HEK293 (cell line): ENCODE measurements around the gene FERMT2.

Experiments
- ATF2 ChIP-seq: fragments of 450-650 bp; formaldehyde crosslinking; IDR thresholded peaks from 2 replicates; pipeline ENCODE4 v1.5.1; 2016; ENCODE audit warnings: missing biosample characterization, missing genetic modification characterization, low read depth
- CTCF ChIP-seq: fragments of 450-650 bp; formaldehyde crosslinking; IDR thresholded peaks from 2 replicates; pipeline ENCODE4 v1.5.1; 2016; ENCODE audit warnings: missing biosample characterization, missing genetic modification characterization
- ELK4 ChIP-seq: IDR thresholded peaks from 2 replicates; pipeline ENCODE4 v1.6.1; 2011; ENCODE audit warnings: mild to moderate bottlenecking, low read depth, low read length, borderline replicate concordance
- MZF1 ChIP-seq: fragments of 450-650 bp; formaldehyde crosslinking; IDR thresholded peaks from 2 replicates; pipeline ENCODE4 v1.5.1; 2017; ENCODE audit warnings: missing biosample characterization, missing genetic modification characterization, borderline replicate concordance
- REST ChIP-seq: fragments of 450-650 bp; formaldehyde crosslinking; IDR thresholded peaks from 2 replicates; pipeline ENCODE4 v1.5.1; 2016; ENCODE audit warnings: missing biosample characterization, missing genetic modification characterization
- ZBTB10 ChIP-seq: fragments of 450-650 bp; formaldehyde crosslinking; IDR thresholded peaks from 2 replicates; pipeline ENCODE4 v1.5.1; 2016; ENCODE audit warnings: missing biosample characterization, missing genetic modification characterization
- ZBTB21 ChIP-seq: fragments of 450-650 bp; formaldehyde crosslinking; IDR thresholded peaks from 2 replicates; pipeline ENCODE4 v1.5.1; 2017; ENCODE audit warnings: missing biosample characterization, missing genetic modification characterization
- ZNF121 ChIP-seq: fragments of 450-650 bp; formaldehyde crosslinking; IDR thresholded peaks from 2 replicates; pipeline ENCODE4 v1.5.1; 2016; ENCODE audit warnings: missing biosample characterization, missing genetic modification characterization
- ZNF239 ChIP-seq: fragments of 450-650 bp; formaldehyde crosslinking; IDR thresholded peaks from 2 replicates; pipeline ENCODE4 v1.5.1; 2016; ENCODE audit warnings: missing biosample characterization, missing genetic modification characterization

GRCh38 chr14:52939427-52939826, 11.4 kb downstream of the FERMT2 start:
- no peak for TF ChIP-seq ELK4
- no peak for TF ChIP-seq ATF2 (tag by site-specific recombination)
- no peak for TF ChIP-seq ZNF239 (tag by site-specific recombination)
- no peak for TF ChIP-seq REST (tag by site-specific recombination)
- TF ChIP-seq CTCF (tag by site-specific recombination) = no peak
- TF ChIP-seq ZBTB10 (tag by site-specific recombination) = no peak
- no peak for TF ChIP-seq ZBTB21
- TF ChIP-seq ZNF121 (tag by site-specific recombination) = no peak
- TF ChIP-seq MZF1 (tag by site-specific recombination) = no peak
